ENCODE results near the gene ZNF487.

The ZNF487 gene

DNA sequence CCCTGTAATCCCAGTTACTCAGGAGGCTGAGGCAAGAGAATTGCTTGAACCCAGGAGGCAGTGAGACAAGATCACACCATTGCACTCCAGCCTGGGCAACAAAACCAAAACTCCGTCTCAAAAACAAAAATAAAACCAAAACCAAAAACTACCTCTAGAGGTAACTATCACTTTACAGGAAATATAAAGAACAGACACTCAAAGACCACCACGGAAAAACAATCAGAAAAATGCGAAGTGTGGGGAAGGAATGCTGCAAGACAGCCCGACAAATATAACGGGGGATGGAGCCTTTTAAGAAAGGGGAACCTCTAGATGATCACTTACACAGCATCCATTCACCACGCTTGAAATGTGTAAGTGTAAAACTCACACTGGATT lies 32.2 kb upstream of the ZNF487 start:
- Histone ChIP-seq H3K9me3 (ENCODE audit: insufficient read depth, low read depth, low read length) (no peaks in the 10 kb centered on the region), H3K27me3 (ENCODE audit: insufficient read depth, low read length, poor library complexity, severe bottlenecking) (peaks cover 3% of the 10 kb centered on the region), H3K4me3 (ENCODE audit: low read length, poor library complexity, severe bottlenecking) (peak overlapping the region; percentile 98), H3K36me3 (ENCODE audit: insufficient read depth, low read length) (peaks cover 10% of the 10 kb centered on the region), H4K20me1 (ENCODE audit: insufficient read depth, low read length, poor library complexity, severe bottlenecking) (peaks cover 85% of the 10 kb centered on the region), H2AFZ (ENCODE audit: low read length) (no peak overlapping the region), H3K9me2 (replicated peaks; ENCODE audit: low read depth, low read length) (no peaks in the 10 kb centered on the region), H3K9ac (ENCODE audit: low read depth, low read length, poor library complexity, severe bottlenecking) (peak overlapping the region; percentile 94), H3K4me1 (ENCODE audit: insufficient read depth, low read length, poor library complexity, severe bottlenecking) (peaks cover 57% of the 10 kb centered on the region), H3K4me2 (ENCODE audit: low read depth, low read length, poor library complexity, severe bottlenecking) (peak overlapping the region; percentile 91), H3F3A (ENCODE audit: low read depth) (peaks cover 3% of the 10 kb centered on the region; the same call in 1 of the 2 replicates), H3K79me2 (ENCODE audit: insufficient read depth, low read length) (peaks cover 91% of the 10 kb centered on the region)
- TF ChIP-seq, protein P1, sequence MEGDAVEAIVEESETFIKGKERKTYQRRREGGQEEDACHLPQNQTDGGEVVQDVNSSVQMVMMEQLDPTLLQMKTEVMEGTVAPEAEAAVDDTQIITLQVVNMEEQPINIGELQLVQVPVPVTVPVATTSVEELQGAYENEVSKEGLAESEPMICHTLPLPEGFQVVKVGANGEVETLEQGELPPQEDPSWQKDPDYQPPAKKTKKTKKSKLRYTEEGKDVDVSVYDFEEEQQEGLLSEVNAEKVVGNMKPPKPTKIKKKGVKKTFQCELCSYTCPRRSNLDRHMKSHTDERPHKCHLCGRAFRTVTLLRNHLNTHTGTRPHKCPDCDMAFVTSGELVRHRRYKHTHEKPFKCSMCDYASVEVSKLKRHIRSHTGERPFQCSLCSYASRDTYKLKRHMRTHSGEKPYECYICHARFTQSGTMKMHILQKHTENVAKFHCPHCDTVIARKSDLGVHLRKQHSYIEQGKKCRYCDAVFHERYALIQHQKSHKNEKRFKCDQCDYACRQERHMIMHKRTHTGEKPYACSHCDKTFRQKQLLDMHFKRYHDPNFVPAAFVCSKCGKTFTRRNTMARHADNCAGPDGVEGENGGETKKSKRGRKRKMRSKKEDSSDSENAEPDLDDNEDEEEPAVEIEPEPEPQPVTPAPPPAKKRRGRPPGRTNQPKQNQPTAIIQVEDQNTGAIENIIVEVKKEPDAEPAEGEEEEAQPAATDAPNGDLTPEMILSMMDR (conservative IDR thresholded peaks at IDR 0.05; ENCODE audit: low read length) = no peak
- TF ChIP-seq EZH2phosphoT487 (IDR thresholded peaks at IDR 0.05; ENCODE audit: borderline replicate concordance) = no peak

DNA sequence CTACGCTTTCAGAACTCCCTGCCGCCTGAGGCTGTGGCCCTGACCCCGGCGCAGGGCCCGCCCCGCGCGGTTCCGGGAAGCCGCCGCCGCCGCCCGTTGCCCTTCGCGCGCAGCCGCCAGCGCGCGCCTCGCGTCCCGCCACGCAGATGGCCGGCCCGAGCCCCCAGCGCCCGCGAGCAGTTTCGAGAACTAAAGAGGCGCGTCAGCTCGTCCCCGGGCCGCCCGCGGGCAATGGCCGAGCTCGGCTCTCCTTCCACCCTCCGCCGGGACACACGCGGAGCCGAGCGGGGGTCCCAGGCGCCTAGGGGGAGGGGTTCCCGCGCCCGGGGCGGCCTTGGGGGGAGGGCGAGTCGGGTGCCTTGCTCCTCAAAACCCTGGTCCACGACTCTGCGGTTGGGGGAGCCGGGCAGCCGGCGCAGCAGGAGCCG lies 29.7 kb upstream of the ZNF487 start:
- Histone ChIP-seq H3K4me2 (ENCODE audit: low read depth, low read length, poor library complexity, severe bottlenecking) (peak overlapping the region; percentile 91), H3K4me3 (ENCODE audit: low read length, poor library complexity, severe bottlenecking) (peak overlapping the region; percentile 98), H3F3A (ENCODE audit: low read depth) (peaks cover 3% of the 10 kb centered on the region; the same call in 1 of the 2 replicates), H3K36me3 (ENCODE audit: insufficient read depth, low read length) (peaks cover 7% of the 10 kb centered on the region; the same call in 1 of the 2 replicates), H3K9ac (ENCODE audit: low read depth, low read length, poor library complexity, severe bottlenecking) (peak overlapping the region; percentile 94), H3K4me1 (ENCODE audit: insufficient read depth, low read length, poor library complexity, severe bottlenecking) (peaks cover 43% of the 10 kb centered on the region), H3K9me2 (replicated peaks; ENCODE audit: low read depth, low read length) (no peaks in the 10 kb centered on the region), H3K79me2 (ENCODE audit: insufficient read depth, low read length) (peaks cover 77% of the 10 kb centered on the region), H3K27me3 (ENCODE audit: insufficient read depth, low read length, poor library complexity, severe bottlenecking) (peaks cover 3% of the 10 kb centered on the region), H3K9me3 (ENCODE audit: insufficient read depth, low read depth, low read length) (no peaks in the 10 kb centered on the region), H4K20me1 (ENCODE audit: insufficient read depth, low read length, poor library complexity, severe bottlenecking) (peaks cover 61% of the 10 kb centered on the region), H2AFZ (ENCODE audit: low read length) (no peak overlapping the region)
- TF ChIP-seq, protein P1 (conservative IDR thresholded peaks at IDR 0.05; ENCODE audit: low read length) = no peak
- no peak for TF ChIP-seq EZH2phosphoT487 (IDR thresholded peaks at IDR 0.05; ENCODE audit: borderline replicate concordance)

DNA sequence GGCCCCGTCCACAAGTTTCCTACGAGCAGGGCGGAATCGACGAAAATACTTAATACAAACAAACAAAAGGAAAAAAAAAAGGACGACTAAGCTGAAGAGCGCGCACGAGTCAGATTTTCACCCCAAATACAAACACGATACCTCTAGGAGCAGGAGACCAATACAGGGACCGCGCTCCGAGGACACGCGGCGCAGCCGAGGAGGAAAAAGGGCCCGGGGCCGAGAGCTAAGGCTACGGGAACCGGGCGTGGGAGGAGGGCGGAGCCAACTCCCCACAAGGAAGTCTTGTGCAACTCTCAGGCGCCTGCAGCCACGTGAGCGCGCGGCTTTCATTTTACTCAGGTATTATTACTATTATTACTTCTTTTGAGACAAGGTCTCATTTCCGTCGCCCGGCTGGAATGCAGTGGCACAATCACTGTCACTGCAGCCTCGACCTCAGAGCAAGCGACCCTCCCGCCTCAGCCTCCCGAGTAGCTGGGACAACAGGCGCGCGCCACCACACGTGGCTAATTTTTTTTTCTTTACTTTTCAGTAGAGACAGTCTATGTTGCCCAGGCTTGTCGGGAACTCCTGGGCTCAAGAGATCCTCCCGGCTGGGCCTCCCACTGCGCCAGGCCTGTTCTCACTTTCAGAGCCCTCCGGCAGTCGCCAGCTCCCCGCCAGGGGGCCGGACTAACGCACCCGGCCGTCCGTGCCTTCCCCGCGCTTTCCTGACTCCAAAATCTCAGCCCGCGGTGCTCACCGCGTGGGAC lies 29.2 kb upstream of the ZNF487 start:
- Histone ChIP-seq H2AFZ (ENCODE audit: low read length) (no peak overlapping the region), H3F3A (ENCODE audit: low read depth) (peaks cover 3% of the 10 kb centered on the region; the same call in 1 of the 2 replicates), H4K20me1 (ENCODE audit: insufficient read depth, low read length, poor library complexity, severe bottlenecking) (peaks cover 55% of the 10 kb centered on the region), H3K36me3 (ENCODE audit: insufficient read depth, low read length) (peaks cover 7% of the 10 kb centered on the region; the same call in 1 of the 2 replicates), H3K4me3 (ENCODE audit: low read length, poor library complexity, severe bottlenecking) (peak overlapping the region; percentile 98), H3K9ac (ENCODE audit: low read depth, low read length, poor library complexity, severe bottlenecking) (peak overlapping the region; percentile 94), H3K79me2 (ENCODE audit: insufficient read depth, low read length) (peaks cover 71% of the 10 kb centered on the region), H3K4me2 (ENCODE audit: low read depth, low read length, poor library complexity, severe bottlenecking) (peak overlapping the region; percentile 91), H3K4me1 (ENCODE audit: insufficient read depth, low read length, poor library complexity, severe bottlenecking) (peaks cover 37% of the 10 kb centered on the region), H3K9me2 (replicated peaks; ENCODE audit: low read depth, low read length) (no peaks in the 10 kb centered on the region), H3K9me3 (ENCODE audit: insufficient read depth, low read depth, low read length) (no peaks in the 10 kb centered on the region), H3K27me3 (ENCODE audit: insufficient read depth, low read length, poor library complexity, severe bottlenecking) (peaks cover 3% of the 10 kb centered on the region)
- no peak for TF ChIP-seq EZH2phosphoT487 (IDR thresholded peaks at IDR 0.05; ENCODE audit: borderline replicate concordance)
- TF ChIP-seq, protein P1 (conservative IDR thresholded peaks at IDR 0.05; ENCODE audit: low read length) = peak; percentile 51

Measured in Loucy (cell line).